Measurements from ENCODE around the gene PROK2. TPM values are rescaled to one million over a fixed set of nuclear protein-coding genes. Genes with fewer than 3 reads are reported as not detected.
A peak's percentile ranks its signal among the peaks of the same experiment; 100 is the strongest.

The PROK2 gene, protein sequence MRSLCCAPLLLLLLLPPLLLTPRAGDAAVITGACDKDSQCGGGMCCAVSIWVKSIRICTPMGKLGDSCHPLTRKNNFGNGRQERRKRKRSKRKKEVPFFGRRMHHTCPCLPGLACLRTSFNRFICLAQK
- not detected in 2 replicates for total RNA-seq

DNA sequence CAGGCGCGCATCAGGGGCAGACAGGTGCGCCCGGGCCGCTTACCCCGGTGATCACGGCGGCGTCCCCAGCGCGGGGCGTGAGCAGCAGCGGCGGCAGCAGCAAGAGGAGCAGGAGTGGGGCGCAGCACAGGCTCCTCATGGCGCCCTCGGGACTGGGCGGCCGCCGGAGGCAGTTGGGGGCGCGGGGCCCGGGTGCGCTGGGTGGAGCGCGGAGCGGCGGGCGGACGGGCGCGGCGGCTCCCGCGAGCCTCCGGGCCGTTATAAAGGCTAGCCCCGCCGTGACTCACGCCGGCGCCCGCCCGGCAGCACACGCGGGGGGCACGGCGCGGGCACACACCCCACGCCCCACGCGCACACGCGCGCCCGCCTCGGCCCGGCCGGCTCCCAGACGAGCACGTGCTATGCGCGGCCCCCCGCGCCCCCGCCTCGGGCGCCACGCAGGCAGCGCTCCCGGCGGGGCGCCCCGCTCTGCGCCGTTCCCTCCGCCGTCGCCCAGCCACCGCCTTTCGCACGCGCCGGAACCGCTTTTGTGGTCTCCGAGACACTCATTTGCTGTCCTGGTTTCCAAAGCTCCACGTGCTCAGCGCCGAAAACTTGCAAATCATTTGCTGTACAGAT, at the start of gene PROK2:
TSS of gene PROK2 (minus strand) at position 235 of the 618 bp plus-strand sequence. CDS start at position 139, 96 bp downstream.
- DNase-seq (ENCODE audit: low read depth in 2 of 2): peak in 1 of 2 donors; percentile 2

DNA sequence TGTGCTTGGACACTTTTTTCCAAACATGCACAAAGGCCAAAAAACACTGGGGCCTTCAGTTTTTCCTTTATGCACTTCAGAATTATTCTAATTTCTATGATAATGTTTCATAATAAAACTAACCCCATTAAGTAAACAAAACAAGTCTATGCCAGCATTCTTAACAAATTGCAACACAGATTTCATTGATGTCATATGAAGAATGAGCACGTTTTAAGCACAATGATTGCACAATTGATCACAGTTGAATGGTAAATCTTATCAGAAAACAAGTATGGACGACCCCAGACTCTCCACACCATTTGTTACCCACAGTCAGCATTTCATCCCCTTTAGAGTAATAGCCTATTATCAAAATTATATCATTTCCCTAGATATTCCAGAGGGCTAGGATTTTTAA, 46.7 kb upstream of the PROK2 start:
- no peak for DNase-seq (ENCODE audit: low read depth in 2 of 2)

DNA sequence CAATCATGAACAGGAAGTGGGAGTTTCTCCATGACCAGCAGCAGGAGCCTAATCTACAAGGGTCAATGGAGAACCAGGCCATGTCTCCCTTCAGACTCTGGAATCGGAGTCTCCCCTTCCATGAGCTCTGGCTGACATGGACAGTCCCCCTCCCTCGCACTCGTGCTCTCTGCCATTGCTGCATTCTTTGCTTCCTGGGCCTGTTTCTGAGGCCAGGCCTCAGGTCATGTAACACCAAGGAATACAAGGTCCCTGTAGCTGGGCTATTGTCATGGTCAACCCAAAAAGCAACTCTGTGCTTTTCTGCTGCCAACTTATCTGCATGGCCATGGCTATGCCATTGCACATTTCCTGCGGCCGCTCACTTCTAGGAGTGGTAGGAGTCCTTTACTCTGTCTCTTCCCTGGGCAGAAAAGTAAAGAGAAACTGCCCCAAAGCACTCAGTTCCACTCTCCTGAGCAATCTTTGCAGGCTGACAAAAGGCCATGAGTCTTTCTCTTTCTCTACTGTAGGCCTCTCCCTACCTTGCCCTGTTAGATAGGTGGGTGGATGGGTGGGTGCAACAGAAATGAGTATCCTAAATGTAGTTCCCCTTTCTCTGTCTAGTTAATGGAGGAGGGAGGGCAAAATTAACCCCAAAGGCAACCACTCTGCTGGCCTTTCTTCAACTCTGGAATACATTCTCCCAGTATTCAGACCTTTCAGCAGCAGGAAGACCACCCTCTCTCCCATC, 40.8 kb upstream of the PROK2 start:
- no peak for DNase-seq (ENCODE audit: low read depth in 2 of 2)

DNA sequence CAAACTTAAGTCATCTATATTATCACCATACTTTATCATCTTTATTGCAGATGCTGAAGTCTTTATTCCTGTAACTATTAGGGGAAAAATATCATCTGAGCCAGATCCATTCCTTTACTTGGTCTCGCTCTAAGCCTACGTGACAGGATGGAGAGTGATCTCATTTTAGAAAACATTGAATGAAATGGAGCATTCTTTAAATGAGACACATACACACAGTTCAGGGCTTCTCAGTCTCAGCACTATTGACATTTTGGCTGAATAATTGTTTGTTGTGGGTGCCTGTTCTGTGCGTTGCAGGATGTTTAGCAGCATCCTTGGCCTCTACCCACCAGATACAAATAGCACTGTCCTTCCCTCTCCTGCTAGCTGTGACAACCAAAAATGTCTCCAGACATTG, 36.2 kb upstream of the PROK2 start:
- DNase-seq (ENCODE audit: low read depth in 2 of 2): no peak

DNA sequence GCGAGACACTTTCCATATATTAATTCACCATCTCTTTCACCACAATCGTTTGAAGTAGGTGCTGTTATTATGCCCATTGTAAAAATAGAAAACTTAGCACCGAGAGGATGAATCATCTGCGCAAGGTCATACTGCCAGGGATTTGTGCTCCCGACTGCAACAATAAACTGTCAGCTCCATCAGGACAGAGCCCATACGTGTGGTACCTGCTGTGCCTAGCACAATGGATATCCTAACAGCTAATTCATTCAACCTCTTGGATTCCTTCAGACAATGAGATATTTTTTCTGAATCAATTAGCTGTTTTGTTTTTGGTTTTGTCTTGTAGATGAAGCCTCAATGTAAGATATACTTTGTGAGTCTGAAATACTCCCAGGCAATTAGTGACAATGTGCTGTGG, 32.3 kb upstream of the PROK2 start:
- DNase-seq (ENCODE audit: low read depth in 2 of 2): no peak

DNA sequence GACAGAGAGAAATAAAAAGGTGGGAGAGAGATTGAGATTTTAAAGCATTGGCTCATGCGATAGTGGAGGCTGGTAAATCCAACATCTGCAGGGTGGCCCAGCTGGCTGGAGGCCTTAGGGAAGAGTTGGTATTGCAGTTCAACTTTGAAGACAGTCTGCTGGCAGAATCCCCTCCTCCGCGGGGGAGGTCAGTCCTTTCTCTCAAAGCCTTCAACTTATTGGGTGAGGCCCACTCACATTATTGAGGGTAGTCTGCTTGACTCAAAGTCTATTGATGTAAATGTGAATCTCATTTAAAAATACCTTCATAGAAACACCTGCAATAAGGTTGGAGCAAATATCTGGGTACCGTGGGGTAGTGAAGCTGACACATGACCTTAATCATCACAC, 31.8 kb upstream of the PROK2 start:
- DNase-seq (ENCODE audit: low read depth in 2 of 2): no peak

DNA sequence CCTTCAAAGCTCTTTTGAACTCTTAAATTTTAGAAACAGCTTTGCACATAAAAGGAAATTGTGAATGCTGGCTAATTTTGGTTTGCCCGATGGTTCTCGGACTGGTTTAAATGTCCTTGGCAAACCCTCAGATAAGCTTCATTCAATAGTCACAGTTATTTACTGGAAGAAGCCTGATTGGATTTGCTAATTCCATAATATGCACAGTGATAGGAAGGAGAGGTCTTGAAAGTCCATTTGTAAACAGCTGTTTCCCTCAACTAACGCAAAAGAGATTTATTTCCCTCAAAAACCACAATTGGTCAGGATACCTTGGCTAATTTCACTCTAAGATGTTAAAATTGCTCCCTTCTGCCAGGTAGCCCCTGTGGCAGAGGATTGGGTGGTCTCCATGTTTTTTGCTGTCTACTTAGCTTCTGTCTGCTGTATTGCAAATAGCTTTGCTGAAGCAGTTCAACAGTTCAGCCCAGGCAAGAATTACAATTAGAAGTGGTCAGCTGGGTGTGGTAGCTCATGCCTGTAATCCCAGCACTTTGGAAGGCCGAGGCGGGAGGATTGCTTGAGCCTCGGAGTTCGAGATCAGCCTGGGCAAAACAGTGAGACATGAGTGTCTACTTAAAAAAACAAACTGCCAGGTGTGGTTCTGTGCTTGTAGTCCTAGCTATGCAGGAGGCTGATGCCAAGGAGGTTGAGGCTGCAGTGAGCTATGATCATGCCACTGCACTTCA, 30.6 kb upstream of the PROK2 start:
- no peak for DNase-seq (ENCODE audit: low read depth in 2 of 2)

DNA sequence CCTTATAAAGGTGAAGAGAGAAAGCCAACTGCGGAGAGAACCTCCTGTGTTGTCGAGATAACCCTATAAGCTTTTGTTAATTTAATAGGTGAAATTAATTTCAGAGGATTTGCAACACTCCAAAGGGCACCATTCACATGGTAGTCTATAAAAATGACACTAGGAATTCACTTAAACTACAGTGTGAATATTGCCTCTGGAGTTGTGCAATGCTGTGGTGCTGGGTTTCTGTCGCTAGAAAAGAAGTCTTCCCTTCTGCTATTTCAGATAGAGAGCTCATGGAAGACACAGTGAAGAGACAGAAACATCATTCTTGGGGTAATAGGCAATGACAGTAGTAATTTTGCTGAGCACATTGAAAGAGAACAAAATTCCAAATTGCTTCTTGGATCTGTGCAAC, 28.8 kb upstream of the PROK2 start:
- no peak for DNase-seq (ENCODE audit: low read depth in 2 of 2)

DNA sequence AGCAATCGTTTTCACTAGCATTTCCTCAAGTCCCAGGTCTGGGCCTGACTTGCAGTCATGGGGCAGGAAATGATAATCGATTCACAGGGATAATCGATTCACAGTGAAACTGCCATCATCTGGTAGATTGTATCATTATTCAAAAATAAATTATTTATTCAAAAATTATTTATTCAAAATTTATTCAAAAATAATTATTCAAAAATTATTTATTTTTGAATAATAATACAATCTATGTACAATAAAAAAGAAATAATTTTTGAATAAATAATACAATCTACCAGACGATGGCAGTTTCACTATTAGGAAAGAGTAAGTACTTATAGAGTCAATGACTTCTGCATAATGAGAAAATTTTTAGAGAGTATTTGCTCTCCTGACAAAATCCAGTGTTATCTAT, 28.1 kb upstream of the PROK2 start:
- DNase-seq (ENCODE audit: low read depth in 2 of 2): no peak

DNA sequence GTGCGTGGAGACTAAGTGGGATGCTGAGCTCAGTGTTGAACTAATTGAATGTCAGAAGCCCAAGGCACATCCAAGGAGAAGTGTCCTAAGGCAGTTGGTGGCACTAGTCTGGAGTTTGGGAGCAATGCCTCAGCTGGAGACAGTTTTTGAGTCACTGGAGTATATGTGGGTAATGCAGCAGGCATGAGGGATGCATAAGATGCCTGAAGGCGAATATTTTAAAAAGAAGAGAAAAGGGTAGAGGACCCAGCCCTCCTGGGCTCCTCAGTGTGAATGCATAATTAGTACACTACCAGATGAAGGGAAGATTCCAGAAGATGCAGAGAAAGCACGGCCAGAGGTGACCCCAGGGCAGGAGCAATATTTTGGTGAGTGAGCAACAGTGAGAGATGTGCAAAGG, 25.1 kb upstream of the PROK2 start:
- no peak for DNase-seq (ENCODE audit: low read depth in 2 of 2)

DNA sequence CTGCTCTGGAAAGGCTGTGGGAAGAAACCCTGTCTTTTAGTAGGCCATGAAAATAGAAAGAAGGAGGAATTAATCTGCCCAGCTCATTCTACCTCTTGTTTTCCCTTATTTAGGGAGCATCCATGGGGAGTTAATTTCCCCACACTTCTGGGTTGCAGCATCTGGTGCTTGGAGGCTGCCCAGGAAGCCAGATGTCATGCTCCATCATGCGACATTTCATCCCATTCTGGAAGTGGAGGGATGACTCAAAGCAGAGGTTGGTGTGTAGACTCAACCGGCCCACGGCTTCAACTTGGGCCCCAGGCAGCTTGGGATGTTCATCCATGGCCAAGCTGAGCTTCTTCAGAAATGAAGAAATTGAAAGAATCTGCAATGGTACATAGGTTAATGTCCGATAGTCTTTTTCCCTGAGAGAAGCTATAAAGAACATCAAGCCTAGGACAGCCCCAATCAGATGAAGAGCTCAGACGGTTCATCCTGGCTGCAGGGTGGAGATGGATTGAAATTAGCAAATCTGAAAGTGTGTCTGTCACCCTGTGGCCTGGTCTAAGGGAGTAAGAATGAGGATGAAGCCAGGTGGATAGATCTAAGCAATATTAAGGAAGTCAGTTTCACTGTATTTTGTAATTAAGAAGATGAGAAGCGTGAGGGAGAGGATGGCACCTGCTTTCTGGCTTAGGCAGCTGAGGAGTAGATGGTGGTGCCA, 24.5 kb upstream of the PROK2 start:
- DNase-seq (ENCODE audit: low read depth in 2 of 2): no peak

DNA sequence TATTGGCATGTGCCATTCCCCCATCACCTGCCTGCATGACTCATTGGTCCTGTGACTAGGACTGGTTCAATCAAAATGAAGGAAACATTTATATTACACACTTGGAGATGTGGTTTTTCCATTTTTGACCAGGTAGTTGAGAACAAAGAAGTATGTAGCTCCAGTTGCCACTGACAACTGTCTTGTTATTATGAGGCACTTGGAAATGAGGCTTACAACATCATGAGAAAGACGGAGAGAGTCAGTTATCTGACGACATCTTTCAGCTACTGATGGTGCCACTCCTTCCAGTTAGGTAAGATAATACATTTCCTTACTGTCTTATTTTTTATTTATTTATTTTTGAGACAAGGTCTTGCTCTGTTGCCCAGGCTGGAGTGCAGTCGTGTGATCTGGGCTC, 21.8 kb upstream of the PROK2 start:
- DNase-seq (ENCODE audit: low read depth in 2 of 2): no peak

DNA sequence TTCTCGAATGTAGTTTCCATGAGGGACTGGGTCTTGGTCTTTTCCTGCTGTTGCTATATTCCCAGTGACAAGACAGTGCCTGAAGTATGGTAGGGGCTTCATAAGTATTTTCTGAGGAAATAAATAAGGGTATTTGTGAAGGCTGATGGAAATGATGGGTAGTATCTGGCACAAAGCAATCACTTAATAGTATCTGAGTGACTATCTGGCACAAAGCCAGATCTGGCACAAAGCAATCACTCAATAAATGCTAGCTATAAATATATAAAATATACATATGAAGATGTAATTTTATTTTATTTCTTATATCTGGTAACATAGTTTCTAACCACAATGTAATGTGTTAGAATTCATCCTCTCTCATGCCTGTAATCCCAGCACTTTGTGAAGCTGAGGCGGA, 20.7 kb upstream of the PROK2 start:
- no peak for DNase-seq (ENCODE audit: low read depth in 2 of 2)

DNA sequence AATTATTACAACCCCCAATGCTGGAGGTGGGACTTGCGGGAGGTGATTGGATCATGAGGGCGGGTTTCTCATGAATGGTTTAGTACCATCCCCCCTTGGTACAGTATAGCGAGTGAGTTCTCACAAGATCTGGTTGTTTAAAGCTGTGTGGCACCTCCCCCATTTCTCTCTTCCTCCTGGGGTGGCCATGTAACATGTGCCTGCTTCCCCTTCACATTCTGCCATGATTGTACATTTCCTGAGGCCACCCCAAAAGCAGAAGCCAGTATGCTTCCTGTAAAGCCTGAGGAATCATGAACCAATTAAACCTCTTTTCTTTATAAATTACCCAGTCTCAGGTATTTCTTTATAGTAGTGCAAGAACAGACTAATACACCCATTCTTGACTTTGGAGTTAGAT, 20.3 kb upstream of the PROK2 start:
- no peak for DNase-seq (ENCODE audit: low read depth in 2 of 2)

DNA sequence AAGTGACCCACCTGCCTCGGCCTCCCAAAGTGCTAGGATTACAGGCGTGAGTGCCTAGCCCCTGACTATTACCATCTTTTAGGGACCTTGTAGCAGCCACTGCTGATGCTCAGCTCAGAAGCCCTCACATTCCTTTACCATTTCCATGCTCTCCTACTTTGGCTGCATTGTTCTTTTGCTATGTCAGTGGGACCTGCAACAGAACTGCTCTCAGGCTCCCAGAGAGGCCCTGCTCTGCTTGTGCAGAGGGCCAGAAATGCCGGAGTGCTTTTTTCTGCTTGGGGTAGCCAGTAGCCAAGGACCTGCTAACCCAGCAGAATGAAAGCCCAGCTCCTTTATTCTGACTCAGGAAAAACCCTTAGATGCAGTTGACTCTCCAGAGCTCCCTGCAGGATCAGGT, 18.3 kb upstream of the PROK2 start:
- DNase-seq (ENCODE audit: low read depth in 2 of 2): no peak

DNA sequence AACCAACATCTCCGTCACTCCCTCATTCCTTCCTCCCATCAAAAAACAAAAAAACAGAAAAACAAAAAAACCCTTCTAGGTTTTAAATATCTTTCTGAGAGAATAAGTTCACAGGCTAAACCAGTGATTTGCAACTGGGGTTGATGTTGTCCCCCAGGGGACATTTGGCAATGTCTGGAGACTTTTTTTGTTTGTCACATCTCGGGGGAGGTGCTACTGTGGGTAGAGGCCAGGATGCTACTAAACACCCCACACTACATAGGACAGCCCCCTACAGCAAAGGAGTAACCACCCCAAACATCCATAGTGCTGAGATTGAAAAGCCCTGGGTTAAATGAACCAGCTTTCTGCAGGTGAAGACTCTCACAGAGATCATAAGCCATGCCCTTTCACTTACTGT, 17.0 kb upstream of the PROK2 start:
- no peak for DNase-seq (ENCODE audit: low read depth in 2 of 2)

DNA sequence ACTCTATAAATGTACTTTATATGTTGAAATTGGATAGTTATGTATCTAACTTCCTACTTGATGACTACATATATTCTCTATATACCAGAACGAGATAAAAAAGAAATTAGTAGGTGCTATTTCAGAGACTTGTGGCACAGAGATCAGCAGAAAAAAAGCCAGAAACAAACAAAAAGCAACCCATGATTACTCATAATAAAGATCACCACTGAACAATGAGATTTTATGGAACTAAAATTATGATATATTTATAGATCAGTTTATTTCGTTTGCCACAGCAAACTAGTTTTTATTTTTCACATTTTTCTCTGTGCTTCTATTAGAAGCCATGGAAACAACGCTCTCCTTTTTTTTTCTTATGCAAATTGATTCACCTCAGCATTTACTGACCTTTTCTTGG, 15.1 kb upstream of the PROK2 start:
- DNase-seq (ENCODE audit: low read depth in 2 of 2): no peak

DNA sequence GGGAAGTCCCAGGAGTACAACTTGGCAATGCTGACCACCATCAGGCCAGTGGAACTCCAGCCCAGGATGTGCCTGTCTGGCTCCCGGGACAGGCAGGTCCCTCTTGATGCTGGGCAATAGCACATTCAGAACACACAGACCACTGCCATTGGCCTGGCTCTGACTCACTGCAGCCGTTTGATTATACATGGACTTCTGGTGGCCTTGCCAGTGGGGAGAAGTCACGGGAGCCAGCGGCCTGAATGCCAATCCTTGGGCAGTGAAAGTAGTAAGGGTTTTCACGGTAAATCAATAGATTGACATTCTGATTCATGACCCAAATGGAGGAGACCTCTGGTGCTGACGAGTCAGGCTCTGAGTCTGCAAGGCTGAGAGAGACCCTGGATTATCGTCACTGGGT, 12.5 kb upstream of the PROK2 start:
- no peak for DNase-seq (ENCODE audit: low read depth in 2 of 2)

DNA sequence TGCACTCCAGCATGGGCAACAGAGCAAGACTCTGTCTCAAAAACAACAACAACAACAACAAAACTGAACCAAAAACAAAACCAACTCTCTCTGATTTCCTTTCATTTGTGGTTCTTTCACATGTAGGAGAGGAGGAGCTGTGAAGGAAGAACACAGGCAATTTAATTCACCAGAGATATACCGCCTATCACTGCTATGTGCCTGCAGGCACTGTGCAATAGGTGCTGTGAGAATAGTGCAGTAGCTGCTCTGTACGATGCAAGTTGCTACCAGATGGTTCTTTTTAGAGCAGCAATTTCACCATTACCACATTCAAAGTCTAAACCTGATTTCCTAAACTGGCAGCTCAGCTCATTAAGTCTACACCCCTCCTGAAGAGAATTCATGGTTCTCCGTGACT, 11.3 kb upstream of the PROK2 start:
- no peak for DNase-seq (ENCODE audit: low read depth in 2 of 2)

DNA sequence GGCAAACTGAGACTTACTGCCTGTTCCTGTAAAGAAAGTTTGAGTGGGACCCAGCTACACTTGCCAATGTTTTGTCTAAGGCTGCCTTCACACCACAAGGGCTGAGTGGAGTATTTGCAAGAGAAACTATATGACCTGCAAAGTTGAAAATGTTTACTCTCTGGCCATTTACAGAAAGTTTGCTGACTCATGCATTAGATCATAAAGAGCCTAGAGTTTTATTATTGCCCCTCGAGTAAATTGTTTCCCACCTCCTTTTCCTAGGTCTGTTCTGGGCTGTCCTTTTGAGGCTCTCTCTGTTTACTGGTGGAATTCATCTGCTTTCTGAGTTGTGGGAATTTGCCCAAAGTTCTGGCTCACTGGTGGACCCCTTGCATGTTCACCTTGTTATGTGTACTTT, 6.7 kb upstream of the PROK2 start:
- no peak for DNase-seq (ENCODE audit: low read depth in 2 of 2)

DNA sequence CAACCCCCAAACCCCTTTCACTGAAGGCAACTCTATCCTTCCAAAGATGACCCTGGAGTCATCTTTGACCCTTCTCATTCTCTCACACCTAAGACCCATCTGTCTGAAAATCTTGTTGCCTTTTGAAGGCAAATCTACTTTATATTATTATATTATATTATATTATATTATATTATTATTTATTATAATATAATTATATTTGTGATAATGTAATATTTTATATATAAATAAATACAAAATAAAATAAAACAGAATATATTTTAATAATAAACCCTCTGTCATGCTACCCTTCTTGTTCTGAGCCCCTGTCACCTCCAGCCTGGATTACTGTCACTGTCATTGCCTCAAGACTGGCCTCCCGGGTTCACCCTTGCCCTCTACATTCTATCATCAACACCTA, 5.0 kb upstream of the PROK2 start:
- no peak for DNase-seq (ENCODE audit: low read depth in 2 of 2)

DNA sequence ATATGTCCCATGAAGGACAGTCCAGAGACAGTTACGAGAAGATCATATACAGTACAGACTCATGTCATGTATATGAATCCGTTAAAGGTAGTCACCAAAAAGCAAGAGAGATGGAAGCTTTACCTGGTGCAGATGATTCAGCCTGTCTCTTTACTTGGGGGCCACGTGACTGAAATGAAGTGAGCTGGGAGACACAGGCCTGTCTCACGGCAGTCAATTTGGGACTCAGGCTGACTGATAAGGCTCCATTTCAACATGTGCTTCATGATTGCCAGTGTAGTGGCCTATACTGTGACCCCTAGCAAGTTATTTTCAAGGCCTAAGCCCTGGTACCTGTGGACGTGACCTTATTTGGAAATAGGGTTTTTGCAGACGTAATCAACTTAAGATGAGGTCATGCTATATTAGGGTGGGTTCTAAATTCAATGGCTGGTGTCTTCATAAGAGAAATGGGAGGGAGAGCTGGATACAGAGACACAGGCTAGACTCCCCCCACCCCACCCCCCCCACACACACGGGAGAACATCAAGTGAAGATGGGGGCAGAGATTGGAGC, 3.0 kb upstream of the PROK2 start:
- no peak for DNase-seq (ENCODE audit: low read depth in 2 of 2)

Measured in lung microvascular endothelial cell (primary cell).